Endothelial cell of hepatic sinusoid (primary cell): ENCODE data around the gene WDR76.
"Not testable (repeated sequence)": the region's sequence is repeated elsewhere in the genome, so short reads cannot be mapped to it uniquely, and the experiment has no call there.

Source experiments
- in situ Hi-C: cut with HindIII; loops from 2 replicates; pipeline ENCODE4 v1.10.0; 2017; ENCODE audit warnings: low sequenced_read_pairs

Gene WDR76

DNA sequence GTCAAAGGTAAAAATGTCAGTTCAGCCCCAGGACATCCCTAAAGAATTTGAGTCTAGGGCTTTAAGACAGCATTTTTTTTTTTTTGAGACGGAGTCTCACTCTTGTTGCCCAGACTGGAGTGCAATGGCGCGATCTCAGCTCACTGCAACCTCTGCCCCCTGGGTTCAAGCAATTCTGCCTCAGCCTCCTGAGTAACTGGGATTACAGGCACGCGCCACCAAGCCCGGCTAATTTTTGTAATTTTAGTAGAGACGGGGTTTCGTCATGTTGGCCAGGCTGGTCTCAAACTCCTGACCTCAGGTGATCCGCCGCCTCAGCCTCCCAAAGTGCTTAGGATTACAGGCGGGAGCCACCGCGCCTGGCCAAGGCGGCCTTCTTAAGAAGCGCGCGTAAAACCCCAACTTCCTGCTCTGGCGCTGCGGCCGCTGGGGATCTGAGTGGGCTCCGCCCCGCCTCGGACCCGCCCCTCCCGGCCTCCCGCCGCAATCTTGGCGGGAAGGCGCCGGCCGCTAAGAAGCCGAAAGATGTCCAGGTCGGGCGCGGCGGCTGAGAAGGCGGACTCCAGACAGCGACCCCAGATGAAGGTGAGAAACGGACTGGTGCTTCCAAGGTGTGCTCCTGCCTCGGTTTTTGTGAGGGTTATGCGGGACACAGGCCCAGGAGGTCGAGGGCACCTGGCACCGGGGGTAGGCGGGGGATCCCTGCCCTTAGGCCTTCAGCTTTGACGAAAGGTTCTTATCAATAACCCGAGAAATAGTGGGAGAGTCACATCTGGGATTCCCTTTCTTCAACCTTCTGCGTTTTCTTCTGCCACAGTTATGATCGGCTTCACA, at the start of gene WDR76:
Gene WDR76, plus strand, starts transcription at position 495 of the 834 bp plus-strand sequence. Its CDS starts 31 bp downstream, at position 526.
- in situ Hi-C loops = no loop called here

DNA sequence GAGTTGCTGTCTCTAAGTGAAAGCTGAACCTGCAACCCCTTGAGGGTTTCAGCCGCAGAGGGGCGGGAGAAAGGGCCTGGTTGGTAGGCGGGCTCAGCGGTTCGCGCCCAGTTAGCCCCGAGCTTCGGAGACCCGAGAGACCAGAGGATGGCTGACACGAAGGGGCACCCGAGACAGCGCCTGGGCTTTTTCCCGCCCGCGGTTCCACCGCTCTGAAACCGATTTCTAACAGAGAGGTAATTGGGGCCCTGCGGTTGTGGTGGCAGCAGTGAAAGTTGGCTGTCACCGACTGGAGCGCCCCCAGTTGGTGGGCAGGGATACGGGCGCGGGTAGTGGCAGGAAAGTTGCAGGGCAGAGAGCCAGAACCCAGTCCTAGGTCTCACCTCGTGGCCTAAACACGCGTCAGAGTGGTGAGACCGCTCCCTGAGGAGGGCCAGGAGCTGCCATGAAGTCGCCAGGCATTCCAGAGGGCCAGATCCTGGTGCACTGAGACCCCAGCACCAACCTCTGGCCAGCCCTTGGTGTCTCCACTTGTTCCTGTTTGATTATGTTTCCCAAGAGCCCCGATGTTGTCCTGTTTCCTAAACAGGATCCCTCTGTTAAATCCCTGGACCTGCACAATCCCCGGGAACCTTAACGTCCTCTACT, 49.4 kb upstream of the WDR76 start:
- in situ Hi-C loops = no loop called here

DNA sequence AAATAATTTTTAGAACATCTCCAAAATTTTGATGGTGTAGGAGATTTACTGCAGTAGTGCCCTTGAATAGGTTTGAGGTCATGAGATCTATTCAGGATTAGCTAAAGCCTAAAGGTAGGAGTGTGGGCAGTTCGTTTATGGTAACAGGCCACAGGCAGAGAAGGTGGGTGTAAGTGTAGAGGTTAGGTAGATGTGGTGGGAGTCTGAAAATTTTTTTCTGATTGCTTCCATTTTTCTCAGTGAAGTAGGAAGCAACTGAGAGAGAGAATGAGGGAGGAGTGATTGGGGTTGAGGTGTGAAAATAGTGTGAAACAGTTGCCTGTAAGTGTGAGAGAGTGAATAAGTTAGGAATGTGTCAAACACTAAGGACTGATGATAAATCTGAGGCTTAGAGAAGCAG, 47.8 kb upstream of the WDR76 start:
- in situ Hi-C loops = no loop called here

DNA sequence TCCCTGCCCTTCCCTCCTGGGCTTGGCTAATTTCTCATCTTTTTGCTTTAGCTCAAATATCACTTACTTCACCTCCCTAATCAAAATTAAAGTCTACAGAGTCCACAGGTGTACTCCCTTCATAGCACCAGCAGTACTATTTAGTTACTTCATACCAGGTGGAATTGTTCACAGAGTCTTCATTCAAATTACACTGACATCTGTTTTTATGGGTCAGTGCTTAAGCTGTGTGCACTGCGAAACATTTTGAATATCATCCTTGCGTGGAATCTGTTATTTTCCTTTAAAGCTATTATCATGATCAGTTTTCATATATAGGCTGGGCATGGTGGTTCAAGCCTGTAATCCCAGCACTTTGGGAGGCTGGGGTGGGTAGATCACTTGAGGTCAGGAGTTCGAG, 37.4 kb upstream of the WDR76 start:
- in situ Hi-C loops = no loop called here

DNA sequence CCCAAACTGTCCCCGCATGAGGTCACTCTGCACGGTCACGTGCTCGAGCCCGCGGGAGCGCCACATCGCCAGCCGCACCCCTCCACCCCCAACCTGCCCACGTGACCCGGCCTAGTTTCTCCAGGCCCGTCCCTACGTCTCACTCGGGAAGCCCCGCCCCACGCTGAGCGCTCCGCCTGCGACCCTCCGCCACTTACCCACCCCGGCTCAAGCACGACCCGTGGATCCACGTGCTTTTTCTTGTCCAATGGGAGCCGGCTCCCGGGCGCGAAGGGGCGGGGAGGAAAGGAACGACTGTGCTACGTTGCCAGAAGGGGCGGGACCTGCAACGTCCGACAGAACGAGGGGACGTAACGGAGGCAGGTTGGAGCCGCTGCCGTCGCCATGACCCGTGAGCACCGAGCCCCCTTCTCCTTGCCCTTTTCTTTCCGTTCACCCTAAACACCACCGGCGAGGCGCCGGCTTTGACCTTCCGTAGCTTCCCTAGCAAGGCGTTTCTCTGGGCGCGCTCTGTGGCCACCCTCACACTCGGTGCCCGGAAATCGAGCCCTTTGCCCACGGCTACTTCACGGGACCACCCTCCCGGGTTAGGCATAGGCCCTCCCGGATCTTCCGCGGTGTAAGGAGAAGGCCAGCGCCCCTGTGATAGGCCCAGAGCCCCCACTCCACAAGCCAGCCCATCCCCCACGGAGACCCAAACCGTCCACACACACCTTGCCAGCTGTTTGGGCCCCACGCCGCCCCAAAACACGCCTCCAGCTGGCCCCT, 34.6 kb upstream of the WDR76 start, which contains the start of gene SERF2:
Gene SERF2, plus strand, starts transcription at position 328 of the 768 bp plus-strand sequence. Its CDS starts 57 bp downstream, at position 385.
- in situ Hi-C loops = no loop called here

DNA sequence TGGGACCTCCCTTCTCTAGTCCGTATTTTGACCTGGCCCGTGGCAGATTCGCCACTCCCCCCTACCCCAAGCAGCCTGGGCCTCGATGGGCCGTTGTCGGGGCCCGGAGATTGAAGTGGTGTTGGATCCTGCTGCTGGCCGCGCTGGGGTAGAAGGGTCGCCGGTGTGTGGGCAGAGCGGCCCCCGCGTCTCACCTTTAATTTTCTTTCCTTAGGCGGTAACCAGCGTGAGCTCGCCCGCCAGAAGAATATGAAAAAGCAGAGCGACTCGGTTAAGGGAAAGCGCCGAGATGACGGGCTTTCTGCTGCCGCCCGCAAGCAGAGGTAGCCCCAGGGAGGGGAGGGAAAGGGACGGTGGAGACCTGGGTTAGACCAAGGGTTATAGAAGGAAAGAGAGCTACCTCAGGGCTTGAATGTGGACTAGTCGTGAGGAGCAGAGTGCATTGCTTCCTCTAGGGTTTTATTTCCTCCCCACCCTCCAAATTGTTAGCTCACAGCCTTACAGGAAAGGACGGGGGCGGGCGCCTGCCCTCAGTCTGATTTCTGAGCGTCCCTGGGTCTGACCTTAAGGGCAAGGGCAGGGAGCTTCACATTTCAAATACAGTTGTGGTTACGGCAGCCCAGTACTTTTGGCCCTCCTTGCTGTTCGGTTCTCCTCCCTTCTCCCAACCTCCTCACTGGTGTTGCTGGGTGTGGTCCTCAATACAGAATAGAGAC, 33.9 kb upstream of the WDR76 start:
- in situ Hi-C loops = no loop called here

DNA sequence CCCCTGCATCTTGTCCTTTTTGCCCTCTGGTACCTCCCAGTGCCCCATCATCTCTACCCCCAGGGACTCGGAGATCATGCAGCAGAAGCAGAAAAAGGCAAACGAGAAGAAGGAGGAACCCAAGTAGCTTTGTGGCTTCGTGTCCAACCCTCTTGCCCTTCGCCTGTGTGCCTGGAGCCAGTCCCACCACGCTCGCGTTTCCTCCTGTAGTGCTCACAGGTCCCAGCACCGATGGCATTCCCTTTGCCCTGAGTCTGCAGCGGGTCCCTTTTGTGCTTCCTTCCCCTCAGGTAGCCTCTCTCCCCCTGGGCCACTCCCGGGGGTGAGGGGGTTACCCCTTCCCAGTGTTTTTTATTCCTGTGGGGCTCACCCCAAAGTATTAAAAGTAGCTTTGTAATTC, 33.2 kb upstream of the WDR76 start:
- in situ Hi-C loops = no loop called here

DNA sequence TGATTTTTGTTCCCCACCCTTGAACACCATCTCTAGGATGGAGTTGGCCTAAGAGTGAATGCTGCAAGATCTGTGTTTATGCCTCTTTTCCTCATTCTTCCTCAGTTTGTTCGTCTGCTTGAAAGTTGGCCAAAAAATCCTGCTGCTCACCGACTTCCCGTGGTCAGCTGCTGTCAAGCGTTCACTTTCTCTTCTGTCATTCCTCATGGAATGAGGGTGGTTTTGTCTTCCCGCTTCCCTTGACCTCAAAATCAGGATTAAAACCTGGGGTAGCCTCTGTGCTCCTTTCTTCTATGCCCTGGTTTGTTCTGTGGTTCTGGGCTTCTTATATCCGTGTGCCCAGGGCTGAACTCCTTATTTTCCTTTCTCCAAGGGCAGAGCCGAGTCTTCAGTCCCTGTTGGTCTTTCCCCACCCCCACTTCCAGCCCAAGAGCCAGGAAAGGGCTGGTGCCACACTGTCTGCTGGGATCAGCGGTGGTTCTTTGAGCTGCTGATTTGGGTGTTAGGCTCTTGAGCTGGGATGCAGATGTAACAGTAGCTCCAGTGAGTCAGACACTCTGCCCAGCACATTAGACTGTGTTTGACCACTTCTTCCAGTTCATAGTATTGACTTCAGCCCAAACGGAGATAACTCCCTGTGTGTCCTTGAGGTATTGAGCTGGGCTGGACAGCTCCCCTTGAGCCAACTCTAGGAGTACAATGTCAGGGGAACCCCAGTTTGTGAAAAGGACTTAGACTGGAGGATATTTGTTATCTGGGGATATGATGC, 32.3 kb upstream of the WDR76 start:
- in situ Hi-C loops = no loop called here

DNA sequence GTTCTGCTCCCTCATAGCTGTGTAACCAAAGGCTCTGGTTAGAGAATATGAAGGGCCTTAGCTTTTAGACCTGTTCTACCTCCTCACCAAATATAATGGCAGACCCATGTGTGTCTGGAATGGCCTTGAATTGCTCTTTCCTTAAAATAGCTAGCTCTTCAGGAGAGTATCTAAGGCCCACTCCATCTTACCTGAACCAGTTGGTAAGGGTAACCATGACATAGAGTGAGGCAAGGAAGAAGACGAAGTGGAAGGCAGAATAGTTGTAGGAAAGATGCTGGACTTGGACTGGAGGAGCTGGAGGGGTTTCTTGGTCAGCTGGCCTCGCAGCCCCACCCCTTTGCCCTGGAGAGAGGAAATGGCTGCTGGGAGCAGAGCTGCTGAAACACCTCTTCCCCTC, 31.6 kb upstream of the WDR76 start:
- in situ Hi-C loops = no loop called here

DNA sequence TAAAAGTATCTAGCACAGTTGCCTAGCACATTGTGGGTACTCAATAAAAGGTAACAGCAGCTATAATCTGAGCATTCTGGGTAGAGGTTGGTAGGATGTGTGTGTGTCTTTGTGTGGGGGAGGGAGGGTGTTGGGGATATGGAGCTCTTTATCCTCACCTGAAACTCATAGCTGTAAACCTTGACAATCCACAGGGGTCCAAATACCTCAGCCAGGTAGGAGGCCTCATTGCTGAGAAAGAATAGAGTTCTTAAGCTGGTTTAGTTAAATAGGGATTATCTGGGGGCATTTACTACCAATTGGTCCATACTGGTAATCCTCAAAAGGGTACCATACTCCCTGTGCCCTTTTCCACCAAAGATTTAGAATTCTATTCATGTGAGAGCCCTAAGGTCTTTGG, 30.8 kb upstream of the WDR76 start:
- in situ Hi-C loops = no loop called here

DNA sequence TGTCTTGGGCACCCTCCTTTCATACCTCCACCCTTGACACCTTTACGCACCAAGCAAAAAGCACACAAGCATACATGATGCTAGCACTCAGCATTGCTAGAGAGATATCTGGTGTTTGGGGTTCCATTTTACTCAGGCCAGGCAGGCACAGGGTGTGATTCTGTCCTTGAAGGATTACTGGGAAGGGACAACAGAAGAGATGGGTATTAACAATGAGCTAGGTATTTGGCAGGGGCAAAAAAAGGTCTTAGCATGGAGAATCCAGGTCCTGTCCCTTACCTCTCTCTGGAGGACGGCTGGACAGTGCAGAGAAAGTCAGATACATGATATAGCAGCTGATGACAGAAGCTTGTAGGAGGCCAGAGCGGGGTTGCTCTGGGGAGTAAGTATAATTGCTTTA, 30.2 kb upstream of the WDR76 start:
- in situ Hi-C loops = no loop called here

DNA sequence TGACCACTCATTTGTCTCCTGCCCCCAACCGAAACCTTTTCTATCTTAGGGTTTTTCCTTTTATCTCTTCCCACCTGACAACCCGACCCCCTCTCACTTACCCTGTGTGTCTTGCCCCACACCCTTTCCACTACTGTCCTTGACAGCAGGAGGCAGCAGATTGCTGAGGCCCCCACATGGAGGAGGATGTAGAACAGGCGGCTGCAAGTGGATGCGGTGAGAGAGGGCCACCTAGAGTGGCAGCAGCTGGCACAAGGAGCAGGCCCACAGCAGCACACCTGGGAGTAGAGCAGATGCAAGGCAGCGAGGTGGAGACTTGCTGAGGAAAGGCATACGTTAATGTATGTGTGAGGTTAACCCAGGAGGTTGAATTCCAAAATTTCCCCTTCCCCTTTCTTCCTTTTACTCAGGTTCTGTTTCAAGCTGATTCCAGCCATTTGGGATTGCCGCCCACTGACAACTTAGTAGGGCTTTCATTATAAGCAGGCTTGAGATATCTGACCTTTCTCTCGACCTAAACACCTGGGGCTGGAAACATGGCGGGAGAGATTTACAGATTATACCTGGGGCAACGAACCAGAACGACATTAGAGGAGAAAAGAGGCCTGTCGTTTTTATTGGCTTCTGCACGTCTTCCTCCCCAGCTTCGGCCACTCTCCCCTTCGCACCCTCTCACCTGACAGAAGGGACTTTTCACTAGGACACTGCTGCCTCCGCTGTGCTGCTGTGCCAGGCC, 27.4 kb upstream of the WDR76 start:
- in situ Hi-C loops = no loop called here

DNA sequence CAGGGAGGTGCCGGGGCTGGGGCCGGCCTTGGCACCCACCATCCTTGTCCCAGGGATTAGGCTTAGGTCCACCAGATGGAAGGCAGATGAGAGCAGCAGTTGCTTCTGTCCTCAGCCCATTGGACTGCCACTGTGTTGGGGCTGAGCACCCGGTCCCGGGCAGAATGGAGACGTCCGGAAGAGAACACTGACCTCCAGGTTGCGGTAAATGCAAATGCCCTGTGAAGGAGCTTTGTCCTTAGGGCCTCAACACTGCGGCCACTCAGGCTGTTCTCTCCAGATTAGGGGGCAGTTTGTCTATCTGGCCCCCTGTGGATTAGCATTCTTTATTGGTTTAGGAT, 26.9 kb upstream of the WDR76 start, which contains the start of gene SERINC4:
Gene SERINC4, minus strand, starts transcription at position 276 of the 341 bp plus-strand sequence. Its CDS starts 234 bp downstream, at position 42.
- in situ Hi-C loops = no loop called here

DNA sequence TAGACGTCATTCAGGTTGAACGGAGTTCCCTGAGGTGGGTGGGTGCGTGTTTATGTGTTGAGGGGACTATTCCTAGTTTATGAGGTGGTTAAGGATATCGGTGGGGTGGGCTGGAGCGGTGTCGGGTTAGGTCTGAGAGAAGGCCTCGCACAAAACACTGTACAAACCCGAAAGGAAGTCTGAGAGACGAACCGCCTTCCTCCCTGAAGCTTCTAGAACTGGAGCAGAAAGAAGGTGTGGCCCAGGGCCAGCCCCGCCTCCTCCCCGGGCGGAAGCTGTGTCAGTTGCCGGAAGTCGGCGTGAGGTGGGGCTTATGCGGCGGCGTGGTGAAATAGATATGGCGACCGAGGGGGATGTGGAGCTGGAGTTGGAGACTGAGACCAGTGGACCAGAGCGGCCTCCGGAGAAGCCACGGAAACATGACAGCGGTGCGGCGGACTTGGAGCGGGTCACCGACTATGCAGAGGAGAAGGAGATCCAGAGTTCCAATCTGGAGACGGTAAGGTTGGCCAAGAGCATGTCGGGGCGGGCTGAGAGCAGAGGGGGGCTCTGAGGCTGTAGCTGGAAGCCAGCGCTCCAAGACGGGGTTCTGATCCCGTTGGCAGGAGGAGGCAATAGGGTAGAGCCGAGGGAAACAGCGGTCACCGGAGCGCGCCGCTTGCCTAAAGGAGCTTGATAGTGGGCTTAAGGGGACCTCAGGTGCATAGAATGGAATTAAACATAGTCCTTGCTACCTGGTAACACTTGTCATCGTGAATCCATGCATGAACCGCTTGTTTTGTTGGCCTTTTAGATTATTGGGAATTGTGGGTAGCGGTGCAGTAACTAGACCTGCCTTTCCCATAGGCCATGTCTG, 26.3 kb upstream of the WDR76 start, which contains the start of gene HYPK:
Gene HYPK, plus strand, starts transcription at position 314 of the 856 bp plus-strand sequence. Its CDS starts 24 bp downstream, at position 338.
- in situ Hi-C loops = no loop called here

DNA sequence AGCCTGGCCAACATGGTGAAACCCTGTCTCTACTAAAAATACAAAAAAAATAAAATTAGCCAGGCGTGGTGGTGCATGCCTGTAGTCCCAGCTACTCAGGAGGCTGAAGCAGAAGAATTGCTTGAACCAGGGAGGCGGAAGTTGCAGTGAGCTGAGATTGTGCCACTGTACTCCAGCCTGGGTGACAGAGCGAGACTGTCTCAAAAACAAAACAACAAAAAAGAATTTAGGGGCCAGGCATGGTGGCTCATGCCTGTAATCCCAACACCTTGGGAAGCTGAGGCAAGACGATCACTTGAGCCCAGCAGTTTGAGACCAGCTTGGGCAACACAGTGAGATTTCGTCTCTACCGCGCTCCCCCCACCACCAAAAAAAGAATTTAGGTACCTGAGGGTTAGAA, 24.1 kb upstream of the WDR76 start:
- in situ Hi-C loops = not testable (repeated sequence)

DNA sequence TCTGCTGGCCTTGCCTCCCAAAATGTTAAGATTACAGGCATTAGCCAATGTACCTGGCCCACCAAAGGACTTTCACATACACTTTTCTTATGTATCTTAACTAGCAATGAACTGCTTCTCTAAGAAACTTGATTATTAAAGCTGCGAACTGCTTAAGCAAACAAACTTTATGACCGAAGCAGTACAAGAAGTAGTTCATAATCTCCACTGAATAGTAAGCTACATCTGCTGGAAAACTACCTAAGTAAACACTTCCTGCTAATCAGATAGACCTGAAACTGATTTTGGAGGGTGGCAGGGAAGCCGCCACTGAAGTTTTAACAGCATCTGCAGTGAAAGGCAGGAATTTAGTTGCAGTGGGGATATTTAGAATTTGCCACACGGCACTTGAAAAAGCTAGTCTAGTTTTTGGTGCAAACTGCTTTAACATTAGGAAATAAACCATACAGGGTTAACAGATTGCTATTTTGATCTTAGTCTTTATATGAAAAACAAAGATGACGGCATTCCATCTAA, 18.3 kb upstream of the WDR76 start:
- in situ Hi-C loops = no loop called here

DNA sequence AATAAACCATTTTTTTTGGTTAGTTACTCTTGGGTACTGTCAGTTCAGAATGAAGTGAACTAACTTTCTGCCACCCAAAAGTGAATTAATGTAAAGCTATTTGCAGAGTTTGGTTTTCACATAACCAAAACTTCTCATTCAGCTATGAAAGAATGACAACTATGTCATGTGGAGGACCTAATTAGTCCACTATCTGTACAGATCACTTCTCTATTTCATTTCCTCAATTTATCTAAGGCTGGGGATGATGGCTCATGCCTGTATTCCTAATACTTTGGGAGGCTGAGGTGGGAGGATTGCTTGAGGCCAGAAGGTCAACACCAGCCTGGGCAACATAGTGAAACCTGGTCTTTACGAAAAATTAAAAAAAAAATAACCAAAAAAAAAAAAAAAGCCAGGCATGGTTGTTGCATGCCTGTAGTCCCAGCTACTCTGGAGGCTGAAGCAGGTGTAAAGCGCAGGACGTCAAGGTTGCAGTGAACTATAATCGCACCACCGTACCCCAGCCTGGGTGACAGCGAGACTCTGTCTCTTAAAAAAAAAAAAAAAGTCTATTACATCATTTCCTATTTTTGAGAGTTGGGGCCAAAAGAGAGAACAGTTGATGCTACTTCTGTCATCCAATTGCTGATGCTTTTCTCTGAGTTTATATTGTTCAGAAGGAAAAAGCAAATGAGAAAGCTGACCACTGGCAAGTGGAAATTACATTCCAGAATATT, 17.7 kb upstream of the WDR76 start:
- in situ Hi-C loops = no loop called here

DNA sequence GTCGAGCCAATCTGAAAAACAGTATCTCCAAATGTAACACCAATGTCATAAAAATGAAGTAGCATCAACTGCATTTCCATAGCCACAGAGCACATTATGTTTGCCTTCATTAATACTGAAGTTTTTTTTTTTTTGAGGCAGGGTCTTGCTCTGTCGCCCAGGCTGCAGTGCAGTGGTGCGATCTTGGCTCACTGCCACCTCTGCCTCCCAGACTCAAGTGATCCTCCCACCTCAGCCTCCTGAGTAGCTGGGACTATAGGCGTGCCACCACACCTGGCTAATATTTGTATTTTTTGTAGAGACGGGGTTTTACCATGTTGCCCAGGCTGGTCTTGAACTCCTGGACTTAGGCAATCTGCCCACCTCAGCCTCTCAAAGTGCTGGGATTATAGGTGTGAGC, 11.7 kb upstream of the WDR76 start:
- in situ Hi-C loops = not testable (repeated sequence)
